Measurements from ENCODE around the gene ASCC3.

The ASCC3 gene

GRCh38 chr6:100467129-100468015 lies 413.8 kb downstream of the ASCC3 start:
- no peak for DNase-seq (ENCODE audit: low read depth in 2 of 2)

DNA sequence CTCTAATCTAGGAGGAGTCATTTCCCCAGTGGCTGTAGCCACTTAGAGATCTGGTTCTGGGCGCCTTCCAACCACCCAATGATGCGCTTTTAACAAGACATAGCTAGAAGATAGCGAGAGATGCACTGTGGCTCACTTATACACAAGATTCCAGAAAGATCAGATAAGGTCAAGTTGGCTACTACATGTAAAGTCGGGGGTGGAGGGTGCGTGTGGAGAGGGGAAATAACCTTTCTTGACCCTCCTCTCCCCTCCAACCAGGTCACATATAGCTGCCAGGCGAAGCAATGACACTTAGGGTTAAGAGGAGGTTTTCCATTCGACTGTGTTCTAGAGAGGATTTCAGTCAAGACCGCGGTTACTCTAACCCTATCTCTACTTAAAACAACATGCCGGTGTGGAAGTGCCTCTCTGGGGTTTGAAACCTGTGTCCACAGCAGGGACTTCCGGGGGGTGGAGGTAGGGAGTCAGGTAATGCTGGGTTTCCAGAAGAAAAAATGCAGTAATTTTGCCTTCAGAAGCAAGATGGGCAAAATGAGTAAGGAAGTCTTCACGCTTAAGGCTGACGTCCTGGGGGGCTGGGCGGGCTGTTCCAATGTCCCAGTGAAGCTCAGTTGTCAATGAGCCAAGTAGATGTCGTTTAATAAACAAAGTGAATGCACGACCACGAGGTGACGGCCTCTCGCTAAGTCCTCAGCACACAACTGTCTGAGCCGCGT lies 414.6 kb downstream of the ASCC3 start:
- DNase-seq (ENCODE audit: low read depth in 2 of 2): no peak

- no peak for DNase-seq (ENCODE audit: low read depth in 2 of 2)
These were observed 415.3 kb downstream of the ASCC3 start for GRCh38 chr6:100465701-100466409.

DNA sequence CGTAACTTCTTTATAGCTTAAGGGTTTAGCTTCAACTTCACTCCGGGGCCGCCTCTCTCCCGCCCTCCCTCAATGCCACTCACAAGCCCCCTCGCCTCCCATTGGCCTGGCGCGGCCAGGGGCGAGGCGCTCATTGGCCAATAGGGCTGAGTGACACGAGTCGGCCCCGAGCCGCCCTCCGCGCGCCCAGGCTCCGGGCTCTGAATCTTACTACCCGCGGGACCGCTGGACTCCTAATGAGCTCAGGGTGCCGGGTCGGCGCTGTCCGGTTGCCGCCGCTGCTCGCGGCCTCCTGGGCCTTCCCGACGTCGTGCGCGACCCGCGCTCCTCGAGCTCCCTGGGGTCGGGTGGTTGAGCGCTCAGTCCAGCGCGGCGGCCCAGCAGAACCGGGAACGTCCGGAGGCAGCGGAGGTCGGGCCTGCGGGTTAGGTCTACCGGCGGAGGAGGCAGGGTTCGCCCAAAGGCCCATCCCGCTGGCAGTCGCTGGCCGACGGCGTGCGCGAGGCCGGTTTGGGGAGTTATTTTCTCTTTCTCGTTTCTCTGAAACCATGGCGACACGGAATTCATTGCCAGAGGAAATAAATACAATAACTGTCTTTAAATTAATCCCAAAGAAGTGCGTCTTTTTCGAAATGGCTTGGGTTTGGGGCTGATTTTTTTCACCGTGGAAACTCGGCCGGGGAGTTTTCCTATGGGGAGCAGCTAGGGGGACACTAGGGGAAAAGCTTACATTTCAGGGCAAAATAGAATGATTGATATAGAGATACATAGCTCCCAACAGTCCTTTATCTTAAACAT lies 416.0 kb downstream of the ASCC3 start, which contains the start of gene SIM1:
SIM1 (minus strand) TSS at position 19 of the 798 bp plus-strand sequence. CDS start 1,453 bp downstream, outside the sequence.
- DNase-seq (ENCODE audit: low read depth in 2 of 2): no peak

- no peak for DNase-seq (ENCODE audit: low read depth in 2 of 2)
These were observed 416.8 kb downstream of the ASCC3 start for GRCh38 chr6:100464162-100464851.

DNA sequence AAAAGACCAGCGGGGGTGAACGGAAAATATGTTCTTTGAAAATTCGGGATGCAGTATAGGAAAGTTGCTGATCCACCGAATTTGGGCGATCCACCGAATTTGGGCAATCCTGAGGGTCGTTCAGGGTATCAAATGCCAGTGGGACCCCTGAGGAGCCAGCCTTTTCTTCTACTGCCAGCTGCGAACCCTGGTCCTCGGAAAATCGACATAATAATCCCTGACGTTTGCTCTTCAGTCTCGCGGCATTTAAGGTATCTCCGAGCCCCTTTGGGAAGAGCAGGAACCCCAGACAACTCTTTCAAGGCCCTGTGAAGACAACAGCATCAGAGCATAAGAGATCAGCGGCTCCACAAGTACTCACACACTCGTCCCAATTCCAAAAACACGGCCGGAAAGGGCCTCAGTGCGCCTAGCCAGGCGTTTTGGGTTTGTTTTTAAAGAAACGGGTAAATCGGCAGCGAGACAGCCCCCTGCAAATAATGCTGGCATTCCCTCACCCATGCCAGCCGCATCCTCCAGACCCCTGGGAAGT lies 417.4 kb downstream of the ASCC3 start:
- no peak for DNase-seq (ENCODE audit: low read depth in 2 of 2)

DNA sequence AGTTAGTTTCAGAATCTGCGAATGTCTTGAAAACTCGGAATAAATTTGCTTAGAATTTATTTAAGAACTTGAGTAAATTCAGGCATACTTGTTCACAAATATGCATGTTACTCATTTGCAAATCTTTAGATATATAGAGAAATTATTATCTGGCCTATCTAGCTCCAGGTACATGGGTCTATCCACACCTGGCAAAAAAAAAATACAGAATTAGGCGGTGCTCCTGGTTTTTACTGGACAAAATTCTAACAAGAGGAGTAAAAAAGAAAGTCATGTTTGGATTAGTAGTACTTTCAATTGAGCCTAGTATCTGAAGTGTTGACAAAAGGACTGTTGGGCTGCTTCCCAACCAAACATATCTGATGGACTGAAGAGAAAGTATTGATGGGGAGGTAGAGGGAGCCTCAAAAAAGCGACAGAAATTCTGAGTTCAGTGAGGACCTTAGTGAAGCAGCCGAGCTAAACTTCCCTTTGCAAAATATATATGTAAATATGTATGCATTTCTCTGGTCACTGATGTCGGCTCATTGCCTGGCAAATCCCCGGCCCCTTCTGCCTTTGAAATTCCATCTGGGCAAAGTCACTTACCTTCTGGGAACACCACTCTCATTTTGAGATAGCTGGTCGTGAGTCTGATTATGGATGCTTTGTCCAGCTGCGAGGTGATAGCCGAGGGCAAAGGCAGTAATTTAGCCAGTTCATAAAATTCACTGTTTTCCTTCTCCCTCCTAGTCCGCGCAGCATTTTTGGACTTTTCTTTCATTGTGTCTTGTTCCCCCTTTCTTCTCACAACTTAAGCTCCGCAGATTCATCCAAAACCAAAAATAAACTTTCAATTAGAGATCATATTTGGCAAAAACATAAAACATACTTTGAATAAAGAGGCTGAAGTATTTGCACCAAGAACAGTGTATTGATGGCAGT lies 418.2 kb downstream of the ASCC3 start:
- no peak for DNase-seq (ENCODE audit: low read depth in 2 of 2)

GRCh38 chr6:100461917-100462705 lies 419.0 kb downstream of the ASCC3 start:
- DNase-seq (ENCODE audit: low read depth in 2 of 2): no peak

- DNase-seq (ENCODE audit: low read depth in 2 of 2): no peak
These were observed 419.7 kb downstream of the ASCC3 start for GRCh38 chr6:100461278-100461916.

GRCh38 chr6:100460650-100461204 lies 420.4 kb downstream of the ASCC3 start:
- DNase-seq (ENCODE audit: low read depth in 2 of 2): no peak

GRCh38 chr6:100459592-100460184 lies 421.4 kb downstream of the ASCC3 start:
- DNase-seq (ENCODE audit: low read depth in 2 of 2): no peak

- DNase-seq (ENCODE audit: low read depth in 2 of 2): no peak
These were observed 422.1 kb downstream of the ASCC3 start for GRCh38 chr6:100458841-100459591.
